HCT116 (cell line): ENCODE data around the gene CRK. TPM values are rescaled to one million over a fixed set of nuclear protein-coding genes. Genes with fewer than 3 reads are reported as not detected.

ENCODE experiments used
- ATAC-seq: fragments of 200-7000 bp; cut with Tn5 transposase; 2 replicates; pipeline ENCODE4 v1.9.1; 2020; ENCODE audit warnings: mild to moderate bottlenecking, moderate library complexity
- BruUV-seq: library from RNA; stranded (reverse); fragments of 400-500 nt; replicated peaks from 2 replicates; lab custom pipeline; 2021; lab: Mats Ljungman, UMichigan
- CTCF ChIA-PET: fragments of 300-600 bp; sonication (Branson Sonifier 250); formaldehyde crosslinking; loops from one replicate; lab custom pipeline; 2021; ENCODE audit warnings: antibody characterized with exemption; lab: Charles Lee
- POLR2A ChIA-PET: fragments of 300-600, 350-600 bp; sonication (Branson Sonifier 250); formaldehyde crosslinking; loops from one replicate; lab custom pipeline; 2021; ENCODE audit warnings: antibody characterized with exemption; lab: Charles Lee
- RAD21 ChIA-PET, 2 experiments: fragments of 300-600 bp; sonication (Branson Sonifier 250); formaldehyde crosslinking; loops; one replicate each; lab custom pipeline; 2023; ENCODE audit warnings: low total read pairs in 2 of 2; ENCODE audit not compliant: uncharacterized antibody in 2 of 2, unreplicated experiment in 2 of 2, low non-redundant PET in 1 of 2; lab: Charles Lee
- DNase-seq: peaks from one replicate; pipeline ENCODE4 v3.0.0-alpha.2; 2010; ENCODE audit warnings: low read depth, low spot score
- H2AFZ ChIP-seq: fragments of 200-600 bp; shearing (Covaris generic), sonication (generic); 2 replicates; pipeline ENCODE4 v1.6.1; 2017; ENCODE audit warnings: low read depth, mixed run types, mixed read lengths, antibody characterized with exemption, low read length; ENCODE audit not compliant: poor library complexity, severe bottlenecking
- H3K27ac ChIP-seq: 2 replicates; pipeline ENCODE4 v1.5.1; 2012; ENCODE audit warnings: low read depth, low read length
- H3K27me3 ChIP-seq: fragments of 200-600 bp; sonication (generic); 2 replicates; pipeline ENCODE4 v1.6.1; 2016; ENCODE audit warnings: mixed run types, low read length, mixed read lengths; ENCODE audit not compliant: insufficient read depth
- H3K36me3 ChIP-seq, 2 experiments: fragments of 200-500 bp in 1 of 2; fragments of 200-600 bp in 1 of 2; sonication (Bioruptor generic) in 1 of 2; sonication (generic) in 1 of 2; 2 replicates each; pipeline versions ENCODE4 v1.5.1 to v1.6.1; 2014 to 2016; ENCODE audit warnings: low read length in 2 of 2, inconsistent platforms in 1 of 2, mixed read lengths in 1 of 2, mixed run types in 1 of 2; ENCODE audit not compliant: insufficient read depth in 2 of 2, control insufficient read depth in 1 of 2
- H3K4me1 ChIP-seq, 2 experiments: fragments of 200-600 bp in 1 of 2; sonication (generic) in 1 of 2; 2 replicates each; pipeline versions ENCODE4 v1.5.1 to v1.6.1; 2012 to 2017; ENCODE audit warnings: low read length in 2 of 2, inconsistent platforms in 1 of 2, mild to moderate bottlenecking in 1 of 2, mixed read lengths in 1 of 2, mixed run types in 1 of 2, moderate library complexity in 1 of 2; ENCODE audit not compliant: insufficient read depth in 2 of 2, control insufficient read depth in 1 of 2
- H3K4me2 ChIP-seq: fragments of 200-600 bp; sonication (generic); 2 replicates; pipeline ENCODE4 v1.6.1; 2017; ENCODE audit warnings: mixed run types, low read length, mixed read lengths
- H3K4me3 ChIP-seq, 2 experiments: fragments of 200-600 bp in 1 of 2; sonication (generic) in 1 of 2; replicated peaks in 1 of 2; 2 replicates each; pipeline ENCODE4 v1.5.1; 2011 to 2016; ENCODE audit warnings: low read length in 2 of 2, control low read depth in 1 of 2, low read depth in 1 of 2, mild to moderate bottlenecking in 1 of 2, mixed read lengths in 1 of 2, mixed run types in 1 of 2
- H3K79me2 ChIP-seq: fragments of 200-600 bp; sonication (generic); 2 replicates; pipeline ENCODE4 v1.6.1; 2017; ENCODE audit warnings: mild to moderate bottlenecking, mixed run types, low read length, moderate library complexity, mixed read lengths; ENCODE audit not compliant: insufficient read depth
- H3K9ac ChIP-seq: fragments of 200-600 bp; sonication (generic); 2 replicates; pipeline ENCODE4 v1.6.1; 2016; ENCODE audit warnings: low read length, mixed read lengths
- H3K9me2 ChIP-seq: fragments of 200-600 bp; sonication (generic), shearing (Covaris generic); 2 replicates; pipeline ENCODE4 v1.6.1; 2017; ENCODE audit warnings: mixed run types, mild to moderate bottlenecking, moderate library complexity; ENCODE audit not compliant: insufficient read depth
- H3K9me3 ChIP-seq, 2 experiments: fragments of 200-500 bp in 1 of 2; fragments of 200-600 bp in 1 of 2; sonication (Bioruptor generic) in 1 of 2; sonication (generic) in 1 of 2; 2 replicates each; pipeline ENCODE4 v1.6.1; 2014 to 2017; ENCODE audit warnings: low read length in 2 of 2, mixed read lengths in 2 of 2, inconsistent platforms in 1 of 2, low read depth in 1 of 2, mild to moderate bottlenecking in 1 of 2, mixed run types in 1 of 2, moderate library complexity in 1 of 2; ENCODE audit not compliant: control insufficient read depth in 1 of 2, insufficient read depth in 1 of 2
- H4K20me1 ChIP-seq: fragments of 200-600 bp; sonication (generic), shearing (Covaris generic); 2 replicates; pipeline ENCODE4 v1.6.1; 2017; ENCODE audit warnings: mixed run types, mild to moderate bottlenecking, moderate library complexity; ENCODE audit not compliant: insufficient read depth
- CBX3 ChIP-seq: IDR thresholded peaks from 2 replicates; pipeline ENCODE4 v1.6.1; 2012; ENCODE audit warnings: low read depth
- EGR1 ChIP-seq: IDR thresholded peaks from 2 replicates; pipeline ENCODE4 v1.6.1; 2012; ENCODE audit warnings: low read depth
- ELF1 ChIP-seq: IDR thresholded peaks from 2 replicates; pipeline ENCODE4 v1.6.1; 2012; ENCODE audit warnings: low read depth, borderline replicate concordance
- EZH2phosphoT487 ChIP-seq: fragments of 200-600 bp; IDR thresholded peaks from 2 replicates; pipeline ENCODE4 v1.6.1; 2018; ENCODE audit warnings: antibody characterized with exemption, borderline replicate concordance
- FOSL1 ChIP-seq: IDR thresholded peaks from 2 replicates; pipeline ENCODE4 v1.6.1; 2012; ENCODE audit warnings: low read depth
- POLR2A ChIP-seq: IDR thresholded peaks from 2 replicates; pipeline ENCODE4 v1.7.0; 2011; ENCODE audit warnings: borderline replicate concordance; ENCODE audit not compliant: insufficient read depth, insufficient read length; ENCODE audit errors: extremely low read depth
- POLR2AphosphoS5 ChIP-seq: IDR thresholded peaks from 2 replicates; pipeline ENCODE4 v1.6.1; 2011; ENCODE audit warnings: mild to moderate bottlenecking, low read depth, low read length, moderate library complexity
- RAD21 ChIP-seq: IDR thresholded peaks from 2 replicates; pipeline ENCODE4 v1.6.1; 2012; ENCODE audit warnings: low read depth, mild to moderate bottlenecking
- intact Hi-C: fragments of 100-400 bp; cut with micrococcal nuclease; formaldehyde crosslinking; loops from 2 replicates; pipeline ENCODE4 v1.10.0; 2022
- total RNA-seq: library from RNA; stranded (reverse); gene quantifications from one replicate; pipeline ENCODE4 v1.2.1, GENCODE V29; 2021; ENCODE audit not compliant: unreplicated experiment
- TF ChIP-seq, protein P1 (sequence below): IDR thresholded peaks from 2 replicates; pipeline ENCODE4 v1.6.1; 2012; ENCODE audit warnings: low read depth
- TF ChIP-seq, protein P2 (sequence below), 3 experiments: fragments of 200-600 bp in 1 of 3; sonication (generic) in 1 of 3; IDR thresholded peaks in 2 of 3; conservative IDR thresholded peaks in 1 of 3; 2 replicates each; pipeline ENCODE4 v1.5.1; 2012 to 2017; ENCODE audit warnings: low read depth in 2 of 3, low read length in 2 of 3, antibody characterized with exemption in 1 of 3, borderline replicate concordance in 1 of 3, control low read depth in 1 of 3, mild to moderate bottlenecking in 1 of 3, mixed read lengths in 1 of 3, mixed run types in 1 of 3, moderate library complexity in 1 of 3; ENCODE audit not compliant: insufficient read depth in 1 of 3

Gene CRK
- total RNA-seq, 1 experiment from 2014 or later: 55.5 TPM

DNA sequence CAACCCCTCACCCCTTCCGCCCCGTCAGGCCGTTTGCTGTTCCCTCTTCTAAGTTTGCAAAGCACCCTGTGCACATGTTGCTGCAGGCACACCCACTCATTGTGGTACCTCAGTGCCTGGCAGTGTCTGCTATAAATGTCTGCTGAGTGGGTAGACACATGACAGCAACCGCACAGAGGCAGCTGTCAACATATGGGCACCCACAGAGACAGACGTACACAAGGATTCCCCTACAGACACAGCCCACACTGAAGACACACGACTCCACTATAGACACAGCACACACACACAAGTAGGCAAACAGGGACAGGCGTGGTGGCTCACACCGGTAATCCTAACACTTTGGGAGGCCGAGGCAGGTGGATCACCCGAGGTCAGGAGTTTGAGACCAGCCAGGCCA is 17.8 kb upstream of the CRK start:
- Histone ChIP-seq H3K4me1 (no peaks in the 10 kb centered on the region), H3K27me3 (no peaks in the 10 kb centered on the region), H2AFZ (no peak overlapping the region), H3K4me2 (no peak overlapping the region), H4K20me1 (no peaks in the 10 kb centered on the region), H3K36me3 (peaks cover 20 to 40% of the 10 kb centered on the region in 2 experiments; a peak in 3 of 4 replicates), H3K79me2 (peaks cover 3% of the 10 kb centered on the region; the same call in 1 of the 2 replicates), H3K4me3 (no peak overlapping the region), H3K9ac (no peak overlapping the region), H3K9me3 (no peaks in the 10 kb centered on the region), H3K27ac (no peak overlapping the region), H3K9me2 (no peaks in the 10 kb centered on the region)
- no peak for ATAC-seq
- TF ChIP-seq POLR2AphosphoS5: no peak
- TF ChIP-seq ELF1: no peak
- TF ChIP-seq FOSL1: no peak
- TF ChIP-seq, protein P1, sequence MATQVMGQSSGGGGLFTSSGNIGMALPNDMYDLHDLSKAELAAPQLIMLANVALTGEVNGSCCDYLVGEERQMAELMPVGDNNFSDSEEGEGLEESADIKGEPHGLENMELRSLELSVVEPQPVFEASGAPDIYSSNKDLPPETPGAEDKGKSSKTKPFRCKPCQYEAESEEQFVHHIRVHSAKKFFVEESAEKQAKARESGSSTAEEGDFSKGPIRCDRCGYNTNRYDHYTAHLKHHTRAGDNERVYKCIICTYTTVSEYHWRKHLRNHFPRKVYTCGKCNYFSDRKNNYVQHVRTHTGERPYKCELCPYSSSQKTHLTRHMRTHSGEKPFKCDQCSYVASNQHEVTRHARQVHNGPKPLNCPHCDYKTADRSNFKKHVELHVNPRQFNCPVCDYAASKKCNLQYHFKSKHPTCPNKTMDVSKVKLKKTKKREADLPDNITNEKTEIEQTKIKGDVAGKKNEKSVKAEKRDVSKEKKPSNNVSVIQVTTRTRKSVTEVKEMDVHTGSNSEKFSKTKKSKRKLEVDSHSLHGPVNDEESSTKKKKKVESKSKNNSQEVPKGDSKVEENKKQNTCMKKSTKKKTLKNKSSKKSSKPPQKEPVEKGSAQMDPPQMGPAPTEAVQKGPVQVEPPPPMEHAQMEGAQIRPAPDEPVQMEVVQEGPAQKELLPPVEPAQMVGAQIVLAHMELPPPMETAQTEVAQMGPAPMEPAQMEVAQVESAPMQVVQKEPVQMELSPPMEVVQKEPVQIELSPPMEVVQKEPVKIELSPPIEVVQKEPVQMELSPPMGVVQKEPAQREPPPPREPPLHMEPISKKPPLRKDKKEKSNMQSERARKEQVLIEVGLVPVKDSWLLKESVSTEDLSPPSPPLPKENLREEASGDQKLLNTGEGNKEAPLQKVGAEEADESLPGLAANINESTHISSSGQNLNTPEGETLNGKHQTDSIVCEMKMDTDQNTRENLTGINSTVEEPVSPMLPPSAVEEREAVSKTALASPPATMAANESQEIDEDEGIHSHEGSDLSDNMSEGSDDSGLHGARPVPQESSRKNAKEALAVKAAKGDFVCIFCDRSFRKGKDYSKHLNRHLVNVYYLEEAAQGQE: no peak
- no peak for TF ChIP-seq EZH2phosphoT487
- DNase-seq: no peak
- BruUV-seq: no TSS peak
- ChIA-PET POLR2A (interaction anchor here (1.9 kb wide), 1 partner anchor 11 kb away, joined by 5 read pairs; no protein-coding TSS in a partner anchor), RAD21 (no interaction called here), CTCF (no interaction called here)
- intact Hi-C loops: no loop called here

DNA sequence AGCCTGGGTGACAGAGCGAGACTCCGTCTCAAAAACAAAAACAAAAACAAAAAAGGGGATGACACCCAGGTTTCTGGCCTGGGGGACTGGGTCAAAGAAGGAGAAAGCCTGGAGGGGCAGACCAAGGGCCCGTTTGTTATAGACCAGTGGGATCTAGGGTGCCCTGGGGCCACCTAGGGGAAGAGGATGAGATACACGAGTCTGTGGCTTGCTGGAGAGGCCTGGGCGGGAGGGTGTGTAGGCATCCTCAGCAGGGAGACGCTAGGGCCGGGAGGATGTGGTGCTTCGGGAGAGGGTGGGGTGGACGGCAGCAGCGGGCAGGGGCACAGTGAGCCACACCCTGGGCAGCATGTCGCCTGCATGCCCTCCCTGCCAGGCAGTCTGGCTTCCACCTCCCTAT is 17.1 kb upstream of the CRK start:
- Histone ChIP-seq H4K20me1 (no peaks in the 10 kb centered on the region), H3K9ac (no peak overlapping the region), H3K4me2 (no peak overlapping the region), H3K27me3 (no peaks in the 10 kb centered on the region), H3K4me1 (no peaks in the 10 kb centered on the region), H3K4me3 (no peak overlapping the region), H3K27ac (no peak overlapping the region), H3K36me3 (peaks cover 23 to 40% of the 10 kb centered on the region in 2 experiments; a peak in 3 of 4 replicates), H3K9me2 (no peaks in the 10 kb centered on the region), H2AFZ (no peak overlapping the region), H3K9me3 (no peaks in the 10 kb centered on the region), H3K79me2 (peaks cover 4% of the 10 kb centered on the region; the same call in 1 of the 2 replicates)
- intact Hi-C loops: no loop called here
- RAD21 ChIA-PET: no interaction called here
- no TSS peak for BruUV-seq
- no peak for DNase-seq
- CTCF ChIA-PET: no interaction called here
- POLR2A ChIA-PET: interaction anchor here (1.9 kb wide), 1 partner anchor 10 kb away, joined by 8 read pairs; no protein-coding TSS in a partner anchor
- ATAC-seq: peak; percentile 48
- TF ChIP-seq RAD21 (no peak), EGR1 (no peak), POLR2A (no peak), ELF1 (no peak), CBX3 (no peak), EZH2phosphoT487 (no peak)
- TF ChIP-seq, protein P2, sequence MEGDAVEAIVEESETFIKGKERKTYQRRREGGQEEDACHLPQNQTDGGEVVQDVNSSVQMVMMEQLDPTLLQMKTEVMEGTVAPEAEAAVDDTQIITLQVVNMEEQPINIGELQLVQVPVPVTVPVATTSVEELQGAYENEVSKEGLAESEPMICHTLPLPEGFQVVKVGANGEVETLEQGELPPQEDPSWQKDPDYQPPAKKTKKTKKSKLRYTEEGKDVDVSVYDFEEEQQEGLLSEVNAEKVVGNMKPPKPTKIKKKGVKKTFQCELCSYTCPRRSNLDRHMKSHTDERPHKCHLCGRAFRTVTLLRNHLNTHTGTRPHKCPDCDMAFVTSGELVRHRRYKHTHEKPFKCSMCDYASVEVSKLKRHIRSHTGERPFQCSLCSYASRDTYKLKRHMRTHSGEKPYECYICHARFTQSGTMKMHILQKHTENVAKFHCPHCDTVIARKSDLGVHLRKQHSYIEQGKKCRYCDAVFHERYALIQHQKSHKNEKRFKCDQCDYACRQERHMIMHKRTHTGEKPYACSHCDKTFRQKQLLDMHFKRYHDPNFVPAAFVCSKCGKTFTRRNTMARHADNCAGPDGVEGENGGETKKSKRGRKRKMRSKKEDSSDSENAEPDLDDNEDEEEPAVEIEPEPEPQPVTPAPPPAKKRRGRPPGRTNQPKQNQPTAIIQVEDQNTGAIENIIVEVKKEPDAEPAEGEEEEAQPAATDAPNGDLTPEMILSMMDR (IDR thresholded peaks at IDR 0.05 in 2 of 3, conservative IDR thresholded peaks at IDR 0.05 in 1 of 3; ENCODE audit: borderline replicate concordance in 1 of 3, insufficient read depth in 1 of 3, low read depth in 2 of 3, low read length in 2 of 3): no peak
- TF ChIP-seq, protein P1: no peak
